GM12892 (cell line): Measurements from ENCODE around the gene TLR10.

Source experiments
- POLR2A ChIP-seq: IDR thresholded peaks from 2 replicates; pipeline ENCODE4 v1.6.1; 2011; ENCODE audit warnings: low read depth, low read length, control low read depth
- TAF1 ChIP-seq: IDR thresholded peaks from 2 replicates; pipeline ENCODE4 v1.6.1; 2011; ENCODE audit warnings: low read depth, mild to moderate bottlenecking, control low read depth, low read length, borderline replicate concordance

DNA sequence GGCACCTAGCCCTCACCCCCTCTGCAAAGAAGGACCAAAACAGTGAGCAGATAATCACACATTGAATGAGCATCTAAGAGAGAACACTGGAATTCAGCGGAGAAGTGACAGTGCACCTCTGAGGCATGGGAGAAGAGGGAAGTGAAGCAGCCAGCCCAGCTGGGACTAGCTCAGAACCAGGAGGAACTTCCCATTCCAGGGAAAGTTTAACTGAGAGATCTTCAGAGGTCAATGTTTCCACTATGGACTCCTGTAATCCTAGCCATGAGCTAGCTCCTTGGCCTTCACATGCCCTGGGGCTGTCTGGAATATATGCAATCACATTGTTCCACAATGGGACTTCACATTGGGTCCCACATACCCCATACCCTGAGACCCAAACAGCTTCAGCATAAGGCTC, 49.4 kb upstream of the TLR10 start:
- TF ChIP-seq TAF1 (no peak), POLR2A (no peak)
